Measurements from ENCODE around the gene CARD11.

CARD11 gene

DNA sequence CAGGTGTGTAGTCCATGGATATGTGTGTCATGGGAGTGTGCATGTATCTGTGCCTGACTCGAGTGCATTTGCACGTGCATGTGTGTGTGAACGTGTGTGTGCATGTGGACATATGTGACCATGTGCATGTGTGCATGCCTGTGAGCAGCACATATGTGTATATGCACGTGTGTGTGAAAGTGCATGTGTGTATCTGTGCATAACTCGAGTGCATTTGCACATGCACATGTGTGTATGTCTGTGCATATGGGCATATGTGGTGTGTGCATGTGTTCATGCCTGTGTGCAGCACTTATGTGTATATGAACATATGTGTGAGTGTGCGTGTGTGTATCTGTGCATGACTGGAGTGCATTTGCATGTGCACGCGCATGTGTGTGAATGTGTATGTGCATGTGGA is 164.3 kb downstream of the CARD11 start:
- DNase-seq (ENCODE audit: extremely low read depth, low read depth) = no peak
- no peak for TF ChIP-seq CTCF (IDR thresholded peaks at IDR 0.05; ENCODE audit: low read depth, low read length)

- no peak for TF ChIP-seq CTCF (IDR thresholded peaks at IDR 0.05; ENCODE audit: low read depth, low read length)
- DNase-seq (ENCODE audit: extremely low read depth, low read depth) = no peak
Measured at GRCh38 chr7:2878306-2878705, 165.4 kb downstream of the CARD11 start.

DNA sequence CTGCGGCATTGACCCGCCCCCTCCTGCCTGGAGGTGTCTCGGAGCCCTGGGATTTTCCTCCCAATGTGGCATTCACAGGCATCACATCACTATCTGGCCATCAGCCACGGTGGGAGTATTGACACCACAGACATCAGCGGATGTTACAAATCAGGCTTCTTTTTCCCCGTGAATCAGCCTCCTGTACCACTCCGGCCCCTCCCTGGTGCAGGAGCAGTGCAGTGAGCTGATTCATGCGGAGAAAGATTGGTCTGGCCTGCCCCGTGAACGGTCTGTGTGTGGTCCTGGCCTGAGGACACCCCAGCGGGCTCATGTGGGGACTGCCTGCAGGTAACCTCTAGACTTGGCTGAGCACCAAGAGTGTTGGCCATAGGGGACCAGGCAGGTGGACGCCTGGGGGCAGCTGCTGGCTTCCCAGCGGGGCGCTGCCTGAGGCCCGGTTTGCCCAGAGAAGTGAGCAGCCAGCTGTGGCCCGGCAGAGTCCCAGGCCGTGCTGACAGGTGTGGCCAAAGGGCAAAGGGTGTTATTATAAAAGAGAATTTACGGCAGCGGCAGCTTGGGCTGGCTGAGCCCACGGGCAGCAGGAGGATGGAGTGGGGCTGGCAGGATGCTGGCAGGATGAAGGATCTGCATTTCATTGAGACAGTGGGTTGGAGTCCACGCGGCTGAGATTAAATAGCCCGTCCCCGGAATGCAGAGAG is 167.5 kb downstream of the CARD11 start:
- no peak for DNase-seq (ENCODE audit: extremely low read depth, low read depth)

GRCh38 chr7:2873686-2874551 is 169.7 kb downstream of the CARD11 start:
- TF ChIP-seq CTCF (IDR thresholded peaks at IDR 0.05; ENCODE audit: low read depth, low read length) = no peak
- DNase-seq (ENCODE audit: extremely low read depth, low read depth) = peak; percentile 40

More for the DNA sequence above, 167.5 kb downstream of the CARD11 start:
- no peak for TF ChIP-seq CTCF (IDR thresholded peaks at IDR 0.05; ENCODE audit: low read depth, low read length)

GRCh38 chr7:2873146-2873545 is 170.5 kb downstream of the CARD11 start:
- DNase-seq (ENCODE audit: extremely low read depth, low read depth) = no peak
- TF ChIP-seq CTCF (IDR thresholded peaks at IDR 0.05; ENCODE audit: low read depth, low read length) = no peak

- no peak for DNase-seq (ENCODE audit: extremely low read depth, low read depth)
- TF ChIP-seq CTCF (IDR thresholded peaks at IDR 0.05; ENCODE audit: low read depth, low read length) = no peak
Measured at GRCh38 chr7:2872296-2872874, 171.3 kb downstream of the CARD11 start.

- no peak for TF ChIP-seq CTCF (IDR thresholded peaks at IDR 0.05; ENCODE audit: low read depth, low read length)
- DNase-seq (ENCODE audit: extremely low read depth, low read depth) = peak; percentile 25
Measured at GRCh38 chr7:2870471-2870931, 173.2 kb downstream of the CARD11 start.

All from AG09319 (cell line).